Mesenchymal stem cell (in vitro differentiated cells and primary cell): ENCODE data around the gene MAP2K5.

Experiments used
- DNase-seq: peaks from one replicate; pipeline ENCODE4 v3.0.0-alpha.2; 2013
- H2AFZ ChIP-seq: one replicate; pipeline ENCODE4 v1.6.1; 2013; ENCODE audit warnings: low read depth, mild to moderate bottlenecking, control low read depth, inconsistent platforms, low read length, moderate library complexity
- H2AK5ac ChIP-seq: 2 replicates; pipeline ENCODE4 v1.6.1; 2013; ENCODE audit warnings: low read length, moderate library complexity, mild to moderate bottlenecking, inconsistent platforms; ENCODE audit not compliant: severe bottlenecking
- H2BK120ac ChIP-seq: one replicate; pipeline ENCODE4 v1.6.1; 2013; ENCODE audit warnings: low read depth, mild to moderate bottlenecking, inconsistent platforms, low read length, moderate library complexity
- H2BK12ac ChIP-seq, 2 experiments: one replicate each; pipeline ENCODE4 v1.6.1; 2013; ENCODE audit warnings: inconsistent platforms in 2 of 2, low read length in 2 of 2, mild to moderate bottlenecking in 2 of 2, moderate library complexity in 2 of 2, control low read depth in 1 of 2
- H2BK15ac ChIP-seq: one replicate; pipeline ENCODE4 v1.6.1; 2013; ENCODE audit warnings: mild to moderate bottlenecking, low read depth, inconsistent platforms; ENCODE audit not compliant: poor library complexity, severe bottlenecking
- H2BK5ac ChIP-seq: 2 replicates; pipeline ENCODE4 v1.6.1; 2013; ENCODE audit warnings: low read depth, mild to moderate bottlenecking, low read length, control low read depth, inconsistent platforms; ENCODE audit not compliant: poor library complexity, severe bottlenecking
- H3K14ac ChIP-seq, 2 experiments: one replicate each; pipeline ENCODE4 v1.6.1; 2013; ENCODE audit warnings: inconsistent platforms in 2 of 2, low read length in 2 of 2, control low read depth in 1 of 2, mild to moderate bottlenecking in 1 of 2, moderate library complexity in 1 of 2
- H3K18ac ChIP-seq, 2 experiments: one replicate each; pipeline ENCODE4 v1.6.1; 2013; ENCODE audit warnings: inconsistent platforms in 2 of 2, low read length in 2 of 2, control low read depth in 1 of 2, low read depth in 1 of 2, mild to moderate bottlenecking in 1 of 2
- H3K23ac ChIP-seq, 2 experiments: one replicate each; pipeline ENCODE4 v1.6.1; 2013; ENCODE audit warnings: inconsistent platforms in 2 of 2, low read length in 2 of 2, mild to moderate bottlenecking in 2 of 2, moderate library complexity in 2 of 2, control low read depth in 1 of 2
- H3K27ac ChIP-seq: 2 replicates; pipeline ENCODE4 v1.5.1; 2013; ENCODE audit warnings: mild to moderate bottlenecking, moderate library complexity, low read length, control low read depth, inconsistent platforms; ENCODE audit not compliant: poor library complexity, severe bottlenecking
- H3K27me3 ChIP-seq, 2 experiments: 2 replicates each; pipeline versions ENCODE4 v1.6.1 to v1.7.0; 2013; ENCODE audit warnings: low read length in 2 of 2, mild to moderate bottlenecking in 2 of 2, moderate library complexity in 2 of 2, control low read depth in 1 of 2, inconsistent platforms in 1 of 2; ENCODE audit not compliant: control insufficient read depth in 1 of 2, insufficient read depth in 1 of 2
- H3K36me3 ChIP-seq, 2 experiments: 2 replicates each; pipeline versions ENCODE4 v1.6.1 to v1.7.0; 2013; ENCODE audit warnings: low read length in 2 of 2, control low read depth in 1 of 2, inconsistent platforms in 1 of 2, low read depth in 1 of 2, mild to moderate bottlenecking in 1 of 2; ENCODE audit not compliant: insufficient read depth in 2 of 2, control insufficient read depth in 1 of 2
- H3K4ac ChIP-seq, 2 experiments: one replicate each; pipeline ENCODE4 v1.6.1; 2013; ENCODE audit warnings: inconsistent platforms in 2 of 2, low read length in 2 of 2, mild to moderate bottlenecking in 2 of 2, moderate library complexity in 2 of 2, control low read depth in 1 of 2, low read depth in 1 of 2
- H3K4me1 ChIP-seq: 2 replicates; pipeline ENCODE4 v1.6.1; 2013; ENCODE audit warnings: low read depth, low read length, control low read depth; ENCODE audit not compliant: control insufficient read depth, insufficient read depth
- H3K4me2 ChIP-seq: 2 replicates; pipeline ENCODE4 v1.6.1; 2013; ENCODE audit warnings: low read length, mild to moderate bottlenecking, inconsistent platforms; ENCODE audit not compliant: poor library complexity, severe bottlenecking
- H3K4me3 ChIP-seq, 2 experiments: 2 replicates each; pipeline versions ENCODE4 v1.5.1 to v1.7.0; 2013; ENCODE audit warnings: low read length in 2 of 2, mild to moderate bottlenecking in 2 of 2, control low read depth in 1 of 2, low read depth in 1 of 2; ENCODE audit not compliant: insufficient read depth in 1 of 2
- H3K79me1 ChIP-seq: replicated peaks from 2 replicates; pipeline ENCODE4 v1.6.1; 2013; ENCODE audit warnings: mild to moderate bottlenecking, control low read depth, low read length, inconsistent platforms; ENCODE audit not compliant: poor library complexity, severe bottlenecking
- H3K9ac ChIP-seq: 2 replicates; pipeline ENCODE4 v1.7.0; 2013; ENCODE audit warnings: mild to moderate bottlenecking, low read length, moderate library complexity
- H3K9me3 ChIP-seq: 2 replicates; pipeline ENCODE4 v1.7.0; 2013; ENCODE audit warnings: mild to moderate bottlenecking, low read length; ENCODE audit not compliant: control insufficient read depth
- H4K8ac ChIP-seq: one replicate; pipeline ENCODE4 v1.6.1; 2013; ENCODE audit warnings: inconsistent platforms, mild to moderate bottlenecking, low read length, moderate library complexity
- H4K91ac ChIP-seq: one replicate; pipeline ENCODE4 v1.6.1; 2013; ENCODE audit warnings: mild to moderate bottlenecking, low read length, inconsistent platforms
- WGBS: methylation state at CpG from one replicate; pipeline ENCODE4 v1.1.7; 2013; ENCODE audit warnings: mixed read lengths; 5-methylcytosine and 5-hydroxymethylcytosine counted together

The MAP2K5 gene

DNA sequence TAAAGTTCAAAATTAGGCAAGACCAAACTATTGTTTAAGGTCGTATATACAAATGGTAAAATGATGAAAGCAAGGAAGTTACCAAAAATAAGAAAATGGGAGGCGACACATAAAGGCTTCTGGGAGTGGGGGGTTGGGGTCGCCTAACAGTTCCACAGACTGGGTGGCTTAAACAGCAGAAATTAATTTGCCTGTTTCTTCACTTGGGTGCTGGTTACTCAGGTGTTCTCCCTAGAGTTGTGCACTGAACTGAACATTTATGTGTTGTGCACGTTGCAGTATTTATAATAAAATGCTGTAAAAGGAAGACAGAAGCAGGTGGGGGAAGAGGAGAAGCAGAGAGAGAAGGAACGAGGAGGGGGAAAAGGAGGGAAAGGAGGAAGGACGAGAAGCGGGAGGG lies 307.8 kb downstream of the MAP2K5 start:
- H3K9ac ChIP-seq = no peak overlapping the region
- WGBS = 82% methylated on average over 7 of the region's 7 CpGs
- H3K14ac ChIP-seq = no peak overlapping the region
- H2BK12ac ChIP-seq = no peak overlapping the region
- H3K23ac ChIP-seq = no peak overlapping the region
- no peak overlapping the region for H3K27ac ChIP-seq
- peaks cover 3% of the 10 kb centered on the region for H3K9me3 ChIP-seq
- DNase-seq = no peak
- no peak overlapping the region for H2BK5ac ChIP-seq
- H3K36me3 ChIP-seq = no peaks in the 10 kb centered on the region
- H2BK15ac ChIP-seq = no peak overlapping the region
- no peak overlapping the region for H4K8ac ChIP-seq
- H3K27me3 ChIP-seq = peaks cover 0 to 5% of the 10 kb centered on the region in 2 experiments
- no peak overlapping the region for H3K18ac ChIP-seq
- H2AK5ac ChIP-seq = no peak overlapping the region
- no peaks in the 10 kb centered on the region for H3K79me1 ChIP-seq
- H2AFZ ChIP-seq = no peak overlapping the region
- H4K91ac ChIP-seq = no peak overlapping the region
- no peak overlapping the region for H3K4me3 ChIP-seq
- H3K4me1 ChIP-seq = peaks cover 4% of the 10 kb centered on the region
- no peak overlapping the region for H3K4ac ChIP-seq
- no peak overlapping the region for H3K4me2 ChIP-seq
- H2BK120ac ChIP-seq = no peak overlapping the region

DNA sequence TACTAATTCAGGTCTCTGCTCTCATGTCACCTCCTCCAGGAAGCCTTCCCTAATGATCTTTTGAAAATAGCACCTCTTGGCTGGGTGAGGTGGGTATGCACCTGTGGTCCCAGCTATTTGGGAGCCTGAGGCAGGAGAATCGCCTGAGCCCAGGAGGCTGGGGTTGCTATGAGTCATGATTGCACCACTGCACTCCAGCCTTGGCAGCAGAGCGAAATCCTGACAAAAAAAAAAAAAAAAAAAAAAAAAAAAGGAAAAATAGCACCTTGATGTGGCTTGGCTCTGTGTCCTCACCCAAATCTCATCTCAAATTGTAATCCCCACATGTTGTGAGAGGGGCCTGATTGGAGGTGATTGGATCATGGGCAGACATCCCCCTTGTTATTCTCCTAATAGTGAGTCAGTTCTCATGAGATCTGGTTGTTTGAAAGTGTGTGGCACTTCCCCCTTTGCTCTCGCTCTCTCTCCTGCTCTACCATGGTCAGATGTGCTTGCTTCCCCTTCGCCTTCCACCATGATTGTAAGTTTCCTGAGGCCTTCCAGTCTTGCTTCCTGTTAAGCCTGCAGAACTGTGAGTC lies 308.6 kb downstream of the MAP2K5 start:
- Histone ChIP-seq H3K27ac (no peak overlapping the region), H3K36me3 (no peaks in the 10 kb centered on the region), H2BK12ac (no peak overlapping the region), H3K9me3 (peaks cover 3% of the 10 kb centered on the region), H3K18ac (no peak overlapping the region), H3K9ac (no peak overlapping the region), H3K4me2 (no peak overlapping the region), H3K23ac (no peak overlapping the region), H2AFZ (no peak overlapping the region), H4K8ac (no peak overlapping the region), H2BK120ac (no peak overlapping the region), H4K91ac (no peak overlapping the region), H2AK5ac (no peak overlapping the region), H2BK5ac (no peak overlapping the region), H2BK15ac (no peak overlapping the region), H3K4me1 (peaks cover 4% of the 10 kb centered on the region), H3K79me1 (no peaks in the 10 kb centered on the region), H3K27me3 (peaks cover 0 to 5% of the 10 kb centered on the region in 2 experiments), H3K4ac (no peak overlapping the region), H3K4me3 (no peak overlapping the region), H3K14ac (no peak overlapping the region)
- WGBS = 81% methylated on average over 3 of the region's 4 CpGs
- DNase-seq = no peak

DNA sequence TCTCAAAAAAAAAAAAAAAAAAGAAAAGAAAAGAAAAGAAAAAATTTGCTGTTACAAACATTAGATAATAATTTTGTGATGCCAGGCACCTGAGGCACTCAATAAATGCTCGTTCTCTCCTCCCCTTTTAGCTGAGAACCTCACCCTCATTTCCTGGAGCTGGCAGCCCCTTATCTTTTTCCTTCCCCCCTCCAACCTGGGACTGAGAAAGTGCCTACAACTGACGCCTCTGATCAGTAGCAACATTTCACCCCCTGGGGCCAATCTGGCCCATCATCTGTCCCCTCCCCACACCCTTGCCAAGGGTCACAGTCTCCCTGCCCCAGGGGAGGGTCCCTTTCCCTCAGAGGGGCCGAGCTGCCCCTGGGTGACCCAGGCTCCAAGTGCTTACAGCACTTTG lies 309.9 kb downstream of the MAP2K5 start:
- Histone ChIP-seq H4K8ac (no peak overlapping the region), H3K18ac (no peak overlapping the region), H3K9me3 (peaks cover 3% of the 10 kb centered on the region), H3K4me2 (no peak overlapping the region), H3K4me3 (no peak overlapping the region), H4K91ac (no peak overlapping the region), H2BK5ac (no peak overlapping the region), H3K27me3 (peaks cover 0 to 4% of the 10 kb centered on the region in 2 experiments), H2BK15ac (no peak overlapping the region), H2BK12ac (no peak overlapping the region), H3K27ac (no peak overlapping the region), H3K23ac (no peak overlapping the region), H3K9ac (no peak overlapping the region), H2AK5ac (no peak overlapping the region), H3K79me1 (no peaks in the 10 kb centered on the region), H3K4me1 (peaks cover 4% of the 10 kb centered on the region), H3K14ac (no peak overlapping the region), H3K36me3 (no peaks in the 10 kb centered on the region), H2AFZ (no peak overlapping the region), H2BK120ac (no peak overlapping the region), H3K4ac (no peak overlapping the region)
- WGBS = 75% methylated on average over 3 of the region's 3 CpGs
- no peak for DNase-seq

DNA sequence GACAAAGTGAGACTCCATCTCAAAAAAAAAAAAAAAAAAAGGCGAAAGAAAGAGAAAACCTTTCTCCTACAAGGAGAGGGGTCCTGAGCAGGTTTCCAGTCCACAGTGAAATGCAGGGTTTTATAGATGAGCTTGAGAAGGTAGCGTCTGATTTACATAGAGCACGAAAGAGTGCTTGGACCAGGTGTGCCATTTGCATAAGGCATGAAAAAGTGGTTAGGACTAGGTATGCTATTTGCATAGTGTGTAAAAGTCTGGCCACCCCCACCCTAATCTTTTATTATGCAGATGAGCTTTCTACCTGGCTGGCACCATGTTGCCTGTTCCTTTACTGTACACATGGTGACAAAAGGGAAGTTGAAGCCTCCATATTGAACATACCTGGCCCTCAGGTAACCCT lies 311.0 kb downstream of the MAP2K5 start:
- no peak for DNase-seq
- Histone ChIP-seq H3K36me3 (no peaks in the 10 kb centered on the region), H2BK12ac (no peak overlapping the region), H3K4ac (no peak overlapping the region), H3K23ac (no peak overlapping the region), H3K14ac (no peak overlapping the region), H3K27me3 (no peaks in the 10 kb centered on the region), H3K18ac (no peak overlapping the region), H2AK5ac (no peak overlapping the region), H2AFZ (no peak overlapping the region), H2BK120ac (no peak overlapping the region), H3K4me2 (no peak overlapping the region), H3K9ac (no peak overlapping the region), H3K27ac (no peak overlapping the region), H3K79me1 (no peaks in the 10 kb centered on the region), H4K8ac (no peak overlapping the region), H2BK5ac (no peak overlapping the region), H3K4me1 (peaks cover 4% of the 10 kb centered on the region), H2BK15ac (no peak overlapping the region), H3K4me3 (no peak overlapping the region), H4K91ac (no peak overlapping the region), H3K9me3 (peaks cover 3% of the 10 kb centered on the region)
- WGBS = 77% methylated on average over 3 of the region's 3 CpGs
